Limb (tissue), 2 donors: ENCODE measurements around the gene TRDMT1.

Experiments used
- DNase-seq, 2 donors: peaks; one replicate each; pipeline ENCODE4 v3.0.0-alpha.2; 2016; ENCODE audit errors: extremely low spot score in 2 of 2

The TRDMT1 gene

GRCh38 chr10:17101257-17101909, 100.1 kb downstream of the TRDMT1 start:
- no peak for DNase-seq

DNA sequence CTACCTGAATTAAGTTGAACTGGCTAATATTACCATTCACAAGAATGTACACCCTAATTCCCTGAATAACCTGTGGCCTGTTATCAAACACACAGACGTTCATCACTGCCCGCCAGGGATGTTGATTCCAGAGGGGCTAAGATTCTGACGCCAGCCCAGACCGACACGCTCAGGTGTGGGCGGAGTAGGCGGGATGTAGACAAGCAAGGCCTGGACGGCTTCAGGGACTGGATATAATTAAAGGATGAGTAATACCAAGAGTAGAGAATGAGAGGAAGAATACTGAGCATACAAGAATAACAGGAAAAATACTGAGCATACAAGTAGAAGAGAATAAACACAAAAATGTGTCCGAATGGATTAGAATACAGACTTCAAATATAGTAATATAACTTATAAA, 100.9 kb downstream of the TRDMT1 start:
- DNase-seq, result no peak

DNA sequence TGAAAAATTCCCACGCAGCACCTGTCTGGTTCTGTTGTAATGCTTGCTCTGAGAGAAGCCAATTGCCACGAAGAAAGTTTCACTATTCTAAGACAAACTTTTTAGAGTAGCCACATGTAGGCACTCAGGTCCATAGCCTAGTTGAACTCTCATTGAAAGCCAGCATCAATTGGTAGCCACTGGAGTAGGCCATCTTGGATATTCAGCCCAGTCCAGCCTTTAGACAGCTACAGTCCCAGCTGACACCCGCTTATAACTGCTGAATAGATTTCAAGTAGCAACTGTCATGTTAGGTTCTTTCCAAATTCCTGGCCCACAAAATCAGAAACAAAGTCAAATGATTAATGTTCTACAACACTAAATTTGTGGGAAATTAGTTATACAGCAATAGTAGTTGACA, 103.5 kb downstream of the TRDMT1 start:
- no peak for DNase-seq
